ENCODE measurements around the gene DHX36.

- TF ChIP-seq CTCF (IDR thresholded peaks at IDR 0.05 in 8 of 11, conservative IDR thresholded peaks at IDR 0.05 in 3 of 11): no peak
- no peak for TF ChIP-seq POLR2A (IDR thresholded peaks at IDR 0.05)
- TF ChIP-seq POLR2AphosphoS5 (IDR thresholded peaks at IDR 0.05): no peak
Measured at GRCh38 chr3:154275965-154276364, 48.3 kb downstream of the DHX36 start.
